ENCODE data around the gene ZNF808.
"Not testable (repeated sequence)": the region's sequence is repeated elsewhere in the genome, so short reads cannot be mapped to it uniquely, and the experiment has no call there.

Gene ZNF808

GRCh38 chr19:52558732-52559445 lies 31.4 kb downstream of the ZNF808 start:
- not testable (repeated sequence) for H3K4me1 Mint-ChIP-seq, H3K4me3 Mint-ChIP-seq, H3K27ac Mint-ChIP-seq, DNase-seq, ATAC-seq, H3K27me3 Mint-ChIP-seq
- peaks cover 33 to 65% of the 10 kb centered on the region in 2 donors for H3K9me3 Mint-ChIP-seq

- H3K4me1 Mint-ChIP-seq, H3K27ac Mint-ChIP-seq, H3K4me3 Mint-ChIP-seq, DNase-seq, ATAC-seq, H3K27me3 Mint-ChIP-seq: not testable (repeated sequence)
- H3K9me3 Mint-ChIP-seq, result peaks cover 22 to 57% of the 10 kb centered on the region in 2 donors
Measured at GRCh38 chr19:52561611-52562010, 34.1 kb downstream of the ZNF808 start.

GRCh38 chr19:52566121-52566520 lies 38.7 kb downstream of the ZNF808 start:
- H3K9me3 Mint-ChIP-seq, result peaks cover 13 to 38% of the 10 kb centered on the region in 2 donors
- H3K27me3 Mint-ChIP-seq, result no peaks in the 10 kb centered on the region
- H3K27ac Mint-ChIP-seq, result no peak overlapping the region
- peaks cover 19% of the 10 kb centered on the region for H3K4me1 Mint-ChIP-seq
- ATAC-seq, result no peak
- DNase-seq, result no peak
- no peak overlapping the region for H3K4me3 Mint-ChIP-seq

- ATAC-seq (no peak), DNase-seq (no peak)
- peaks cover 23% of the 10 kb centered on the region for H3K4me1 Mint-ChIP-seq
- no peak overlapping the region for H3K27ac Mint-ChIP-seq
- no peaks in the 10 kb centered on the region for H3K27me3 Mint-ChIP-seq
- H3K4me3 Mint-ChIP-seq, result no peak overlapping the region
- H3K9me3 Mint-ChIP-seq, result peaks cover 17 to 38% of the 10 kb centered on the region in 2 donors
Measured at GRCh38 chr19:52566588-52566987, 39.1 kb downstream of the ZNF808 start.

- Mint-ChIP-seq H3K27ac (no peak overlapping the region), H3K4me3 (no peak overlapping the region), H3K9me3 (peaks cover 26 to 39% of the 10 kb centered on the region in 2 donors), H3K27me3 (no peaks in the 10 kb centered on the region), H3K4me1 (peaks cover 33% of the 10 kb centered on the region)
- no peak for ATAC-seq
- no peak for DNase-seq
Measured at GRCh38 chr19:52567921-52568320, 40.5 kb downstream of the ZNF808 start.

- DNase-seq, H3K27ac Mint-ChIP-seq, H3K27me3 Mint-ChIP-seq: not testable (repeated sequence)
- peak; percentile 41 for ATAC-seq
- Mint-ChIP-seq H3K9me3 (peaks cover 27 to 40% of the 10 kb centered on the region in 2 donors), H3K4me1 (peaks cover 41% of the 10 kb centered on the region), H3K4me3 (peak overlapping the region; percentile 91 to 98)
Measured at GRCh38 chr19:52569638-52569999, 42.2 kb downstream of the ZNF808 start.

GRCh38 chr19:52570000-52570861 lies 42.8 kb downstream of the ZNF808 start, which contains the start of gene ZNF701:
Gene ZNF701 (plus strand): TSS chr19:52570287. CDS start chr19:52574148, 3,861 bp downstream.
- ATAC-seq, result peak; percentile 98
- H3K4me1 Mint-ChIP-seq, result peaks cover 41% of the 10 kb centered on the region
- H3K27me3 Mint-ChIP-seq, result no peaks in the 10 kb centered on the region
- peaks cover 26 to 38% of the 10 kb centered on the region in 2 donors for H3K9me3 Mint-ChIP-seq
- H3K4me3 Mint-ChIP-seq, result peak within 1 kb of the TSS; percentile 91 to 98
- H3K27ac Mint-ChIP-seq, result peak within 1 kb of the TSS; percentile 98
- peak; percentile 96 for DNase-seq

- no peak overlapping the region for H3K27ac Mint-ChIP-seq
- no peak for ATAC-seq
- H3K4me3 Mint-ChIP-seq, result no peak overlapping the region
- H3K27me3 Mint-ChIP-seq, result no peaks in the 10 kb centered on the region
- DNase-seq, result no peak
- no peaks in the 10 kb centered on the region for H3K4me1 Mint-ChIP-seq
- H3K9me3 Mint-ChIP-seq, result peaks cover 29 to 45% of the 10 kb centered on the region in 2 donors
Measured at GRCh38 chr19:52584736-52585440, 57.4 kb downstream of the ZNF808 start.

GRCh38 chr19:52585604-52586003 lies 58.1 kb downstream of the ZNF808 start:
- Mint-ChIP-seq H3K4me3 (no peak overlapping the region), H3K4me1 (no peaks in the 10 kb centered on the region), H3K9me3 (peaks cover 32 to 49% of the 10 kb centered on the region in 2 donors), H3K27ac (no peak overlapping the region), H3K27me3 (no peaks in the 10 kb centered on the region)
- ATAC-seq (no peak), DNase-seq (no peak)

- no peak overlapping the region for H3K4me3 Mint-ChIP-seq
- ATAC-seq (no peak), DNase-seq (no peak)
- peaks cover 17 to 27% of the 10 kb centered on the region in 2 donors for H3K9me3 Mint-ChIP-seq
- H3K27ac Mint-ChIP-seq, result no peak overlapping the region
- no peaks in the 10 kb centered on the region for H3K27me3 Mint-ChIP-seq
- no peaks in the 10 kb centered on the region for H3K4me1 Mint-ChIP-seq
Measured at GRCh38 chr19:52590728-52591127, 63.3 kb downstream of the ZNF808 start.

- no peak for ATAC-seq
- H3K27me3 Mint-ChIP-seq, result no peaks in the 10 kb centered on the region
- peaks cover 31% of the 10 kb centered on the region in 2 donors for H3K9me3 Mint-ChIP-seq
- H3K4me1 Mint-ChIP-seq, result no peaks in the 10 kb centered on the region
- no peak overlapping the region for H3K4me3 Mint-ChIP-seq
- peak overlapping the region in 1 of 2 donors; percentile 19 for H3K27ac Mint-ChIP-seq
- DNase-seq, result peak in 1 of 2 donors; percentile 14
Measured at GRCh38 chr19:52592301-52592700, 64.8 kb downstream of the ZNF808 start.

- not testable (repeated sequence) for ATAC-seq, H3K27ac Mint-ChIP-seq, H3K4me3 Mint-ChIP-seq
Measured at GRCh38 chr19:52593441-52593840, 66.0 kb downstream of the ZNF808 start.

GRCh38 chr19:52599241-52599640 lies 71.8 kb downstream of the ZNF808 start:
- Mint-ChIP-seq H3K4me3 (no peak overlapping the region), H3K9me3 (peaks cover 26 to 30% of the 10 kb centered on the region in 2 donors), H3K27ac (no peak overlapping the region), H3K4me1 (peaks cover 13% of the 10 kb centered on the region), H3K27me3 (no peaks in the 10 kb centered on the region)
- no peak for DNase-seq
- ATAC-seq, result no peak

More at GRCh38 chr19:52593441-52593840, 66.0 kb downstream of the ZNF808 start:
- not testable (repeated sequence) for H3K27me3 Mint-ChIP-seq, DNase-seq, H3K4me1 Mint-ChIP-seq
- peaks cover 29 to 32% of the 10 kb centered on the region in 2 donors for H3K9me3 Mint-ChIP-seq

- no peak for DNase-seq
- H3K9me3 Mint-ChIP-seq, result peaks cover 34 to 38% of the 10 kb centered on the region in 2 donors
Measured at GRCh38 chr19:52600639-52601024, 73.2 kb downstream of the ZNF808 start.

More at GRCh38 chr19:52600639-52601024, 73.2 kb downstream of the ZNF808 start:
- ATAC-seq, result peak; percentile 57
- Mint-ChIP-seq H3K4me3 (peak overlapping the region; percentile 85 to 94), H3K4me1 (peaks cover 17% of the 10 kb centered on the region), H3K27ac (peak overlapping the region in 1 of 2 donors; percentile 89), H3K27me3 (no peaks in the 10 kb centered on the region)

Data from stimulated activated naive CD8-positive, alpha-beta T cell treated with anti-CD3 and anti-CD28 coated beads, Interleukin-15, amount 100 ng/mL, for 72 hours (primary cell).